Measurements from ENCODE around the gene KRT84.

DNA sequence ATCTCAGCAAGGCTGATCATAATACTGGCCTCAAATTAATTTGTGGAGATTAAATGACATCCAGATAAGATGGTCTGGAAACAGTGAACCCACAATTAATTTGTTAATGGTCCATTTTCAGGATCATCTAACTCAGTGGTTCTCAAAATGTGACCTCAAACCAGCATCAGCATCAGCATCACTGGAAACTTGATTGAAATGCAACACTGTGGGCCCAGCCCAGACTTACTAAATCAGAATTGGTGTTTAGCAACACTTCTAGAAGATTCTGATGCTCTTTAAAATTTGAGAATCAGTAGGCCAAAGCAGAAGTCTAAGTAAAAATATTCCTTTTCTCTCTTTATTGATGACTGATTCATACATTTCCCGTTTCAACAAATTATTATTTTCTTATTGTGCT, 31.3 kb upstream of the KRT84 start:
- no peak for TF ChIP-seq TAF1 (IDR thresholded peaks at IDR 0.05; ENCODE audit: low read depth)
- no peak for TF ChIP-seq POLR2AphosphoS5 (IDR thresholded peaks at IDR 0.05)
